A673 (cell line): ENCODE data around the gene ZNF205. TPM values are rescaled to one million over a fixed set of nuclear protein-coding genes. Genes with fewer than 3 reads are reported as not detected.
A peak's percentile ranks its signal among the peaks of the same experiment; 100 is the strongest.

Experiments
- BruUV-seq: library from RNA; stranded (reverse); fragments of 400-500 nt; replicated peaks from 2 replicates; lab custom pipeline; 2021; lab: Mats Ljungman, UMichigan
- CTCF ChIA-PET: fragments of 300-600 bp; sonication (Branson Sonifier 250); formaldehyde crosslinking; loops from one replicate; lab custom pipeline; 2022; ENCODE audit warnings: antibody characterized with exemption; lab: Charles Lee
- POLR2A ChIA-PET: fragments of 300-600 bp; sonication (Branson Sonifier 250); formaldehyde crosslinking; loops from one replicate; lab custom pipeline; 2022; ENCODE audit warnings: antibody characterized with exemption; ENCODE audit not compliant: low non-redundant PET; lab: Charles Lee
- DNase-seq: peaks from one replicate; pipeline ENCODE4 v3.0.0-alpha.2; 2015; ENCODE audit warnings: low spot score
- H3K27ac ChIP-seq: fragments of 200-600 bp; sonication (generic); 2 replicates; pipeline ENCODE4 v1.5.1; 2016; ENCODE audit warnings: mixed run types, low read depth, mild to moderate bottlenecking, mixed read lengths, antibody characterized with exemption, low read length; ENCODE audit not compliant: poor library complexity, severe bottlenecking
- H3K27me3 ChIP-seq: fragments of 200-600 bp; sonication (generic); replicated peaks from 2 replicates; pipeline ENCODE4 v1.6.1; 2017; ENCODE audit warnings: mixed run types, low read depth, mild to moderate bottlenecking, mixed read lengths, antibody characterized with exemption, low read length; ENCODE audit not compliant: insufficient read depth, poor library complexity
- H3K36me3 ChIP-seq: fragments of 200-600 bp; sonication (generic); 2 replicates; pipeline ENCODE4 v1.6.1; 2016; ENCODE audit warnings: mixed run types, mild to moderate bottlenecking, mixed read lengths, antibody characterized with exemption, low read length; ENCODE audit not compliant: insufficient read depth, poor library complexity, severe bottlenecking
- H3K4me1 ChIP-seq: fragments of 200-600 bp; sonication (generic); 2 replicates; pipeline ENCODE4 v1.6.1; 2017; ENCODE audit warnings: mixed run types, mild to moderate bottlenecking, mixed read lengths, antibody characterized with exemption, low read length; ENCODE audit not compliant: insufficient read depth, poor library complexity, severe bottlenecking
- H3K4me3 ChIP-seq: fragments of 200-600 bp; sonication (generic); 2 replicates; pipeline ENCODE4 v1.5.1; 2016; ENCODE audit warnings: low read depth, mixed run types, mild to moderate bottlenecking, mixed read lengths, low read length; ENCODE audit not compliant: poor library complexity, severe bottlenecking
- H3K9me3 ChIP-seq: fragments of 200-600 bp; sonication (generic); 2 replicates; pipeline ENCODE4 v1.6.1; 2016; ENCODE audit warnings: mixed run types, low read depth, mild to moderate bottlenecking, mixed read lengths, antibody characterized with exemption, low read length; ENCODE audit not compliant: poor library complexity, severe bottlenecking
- CTCF ChIP-seq: fragments of 300-800, 200-600 bp; sonication (generic); conservative IDR thresholded peaks from 2 replicates; pipeline ENCODE4 v1.5.1; 2017; ENCODE audit warnings: low read depth, mild to moderate bottlenecking, antibody characterized with exemption, low read length, moderate library complexity, mixed read lengths
- EZH2 ChIP-seq: fragments of 200-600 bp; sonication (generic); IDR thresholded peaks from 2 replicates; pipeline ENCODE4 v1.6.1; 2017; ENCODE audit warnings: borderline replicate concordance, low read depth, mild to moderate bottlenecking, mixed read lengths, antibody characterized with exemption, low read length; ENCODE audit not compliant: poor library complexity, severe bottlenecking
- intact Hi-C: fragments of 100-400 bp; cut with micrococcal nuclease; formaldehyde crosslinking; loops from one replicate; pipeline ENCODE4 v1.10.0; 2022; ENCODE audit not compliant: unreplicated experiment
- total RNA-seq: library from RNA; stranded (reverse); gene quantifications from 2 replicates; pipeline ENCODE4 v1.2.3, GENCODE V29; 2021

Gene ZNF205
- total RNA-seq, 1 experiment from 2014 or later = 19.0 TPM

DNA sequence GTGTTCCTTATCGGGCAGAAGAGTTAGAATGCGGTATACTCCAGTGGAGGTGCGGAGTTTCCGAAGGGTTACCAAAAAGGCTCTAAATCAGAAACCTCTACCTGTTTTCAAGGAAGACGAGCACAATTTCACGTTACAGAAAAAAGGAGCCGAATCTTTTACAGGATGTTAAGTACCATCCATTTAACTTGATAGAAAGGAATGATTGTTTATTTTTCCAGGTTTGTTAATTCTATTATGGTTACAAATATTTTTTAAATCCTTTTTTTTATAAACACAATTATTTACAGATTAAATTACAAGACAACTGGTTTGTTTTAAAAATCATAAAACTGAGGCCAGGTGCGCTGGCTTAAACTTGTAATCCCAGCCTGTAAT is 40.6 kb downstream of the ZNF205 start:
- POLR2A ChIA-PET = no interaction called here
- CTCF ChIA-PET = no interaction called here
- intact Hi-C loops = loop anchor here (10.0 kb wide), 1 partner anchor 98 kb away; no protein-coding TSS in a partner anchor
- H3K27me3 ChIP-seq = no peaks in the 10 kb centered on the region
- TF ChIP-seq EZH2 = no peak
- TF ChIP-seq CTCF = no peak
- H3K36me3 ChIP-seq = no peaks in the 10 kb centered on the region
- H3K9me3 ChIP-seq = no peaks in the 10 kb centered on the region
- peak overlapping the region; percentile 63 for H3K4me3 ChIP-seq
- no peaks in the 10 kb centered on the region for H3K4me1 ChIP-seq
- no peak overlapping the region for H3K27ac ChIP-seq
- no TSS peak for BruUV-seq
- no peak for DNase-seq

GRCh38 chr16:3155181-3155580 is 42.8 kb downstream of the ZNF205 start:
- ChIA-PET CTCF (no interaction called here), POLR2A (no interaction called here)
- BruUV-seq = no TSS peak
- no peak overlapping the region for H3K4me3 ChIP-seq
- H3K27ac ChIP-seq = no peak overlapping the region
- DNase-seq = no peak
- TF ChIP-seq CTCF = no peak
- no peaks in the 10 kb centered on the region for H3K27me3 ChIP-seq
- H3K36me3 ChIP-seq = no peaks in the 10 kb centered on the region
- H3K9me3 ChIP-seq = no peaks in the 10 kb centered on the region
- intact Hi-C loops = loop anchor here (10.0 kb wide), 1 partner anchor 100 kb away; no protein-coding TSS in a partner anchor
- H3K4me1 ChIP-seq = no peaks in the 10 kb centered on the region

DNA sequence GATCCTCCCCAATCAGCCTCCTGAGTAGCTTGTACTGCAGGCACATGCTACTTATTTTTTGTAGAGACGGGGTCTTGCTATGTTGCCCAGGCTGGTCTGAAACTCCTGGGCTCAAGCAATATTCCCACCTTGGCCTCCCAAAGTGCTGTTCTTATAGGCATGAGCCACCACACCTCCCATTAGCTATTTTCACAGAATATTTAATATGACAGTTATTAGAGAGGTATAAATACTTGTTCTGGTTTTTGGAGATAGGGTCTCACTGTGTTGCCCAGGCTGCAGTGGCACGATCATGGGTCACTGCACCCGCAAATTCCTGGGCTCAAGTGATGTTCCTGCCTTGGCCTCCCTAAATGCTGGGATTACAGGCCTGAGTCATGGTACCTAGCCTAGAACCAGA is 43.6 kb downstream of the ZNF205 start:
- CTCF ChIA-PET = no interaction called here
- DNase-seq = no peak
- Histone ChIP-seq H3K27me3 (no peaks in the 10 kb centered on the region), H3K27ac (no peak overlapping the region), H3K36me3 (no peaks in the 10 kb centered on the region), H3K4me1 (no peaks in the 10 kb centered on the region), H3K4me3 (no peak overlapping the region), H3K9me3 (no peaks in the 10 kb centered on the region)
- TF ChIP-seq EZH2 (no peak), CTCF (no peak)
- no TSS peak for BruUV-seq
- POLR2A ChIA-PET = interaction anchor here (0.6 kb wide), 1 partner anchor 524 kb away, joined by 3 read pairs; no protein-coding TSS in a partner anchor
- intact Hi-C loops = loop anchor here (10.0 kb wide), 1 partner anchor 101 kb away; no protein-coding TSS in a partner anchor
